Gastrocnemius medialis (tissue), 4 donors: Measurements from ENCODE around the gene GRXCR2. TPM values are rescaled to one million over a fixed set of nuclear protein-coding genes. Genes with fewer than 3 reads are reported as not detected.

Experiments used
- ATAC-seq, 2 donors: fragments of 150-250 bp; one replicate each; pipeline ENCODE4 v1.9.1; 2016
- DNase-seq, 2 donors: peaks; one replicate each; pipeline ENCODE4 v3.0.0-alpha.2; 2019
- H3K27ac ChIP-seq, 4 donors: fragments of 200-600 bp; sonication (generic); 1 replicate in 1 of 4; 2 replicates in 3 of 4; pipeline ENCODE4 v1.5.1; 2016 to 2018; ENCODE audit warnings: mild to moderate bottlenecking in 2 of 4, moderate library complexity in 1 of 4
- H3K27me3 ChIP-seq, 3 donors: fragments of 200-600 bp; sonication (generic) in 2 of 3; 1 replicate in 1 of 3; 2 replicates in 2 of 3; pipeline versions ENCODE4 v1.5.1 to v1.6.0; 2016 to 2019; ENCODE audit warnings: mild to moderate bottlenecking in 1 of 3, moderate library complexity in 1 of 3
- H3K36me3 ChIP-seq, 2 donors: fragments of 200-600 bp; sonication (generic) in 1 of 2; one replicate each; pipeline ENCODE4 v1.5.1; 2017 to 2018
- H3K4me1 ChIP-seq, 2 donors: fragments of 200-600 bp; sonication (generic) in 1 of 2; one replicate each; pipeline ENCODE4 v1.5.1; 2016 to 2017; ENCODE audit warnings: mild to moderate bottlenecking in 2 of 2
- H3K4me3 ChIP-seq, 4 donors: fragments of 200-600 bp; sonication (generic) in 3 of 4; 1 replicate in 1 of 4; 2 replicates in 3 of 4; pipeline ENCODE4 v1.5.1; 2016 to 2019; ENCODE audit warnings: mild to moderate bottlenecking in 2 of 4
- H3K9me3 ChIP-seq, 3 donors: fragments of 200-600 bp; sonication (generic) in 2 of 3; 1 replicate in 1 of 3; 2 replicates in 2 of 3; pipeline ENCODE4 v1.5.1; 2016 to 2019
- CTCF ChIP-seq, 5 experiments: fragments of 450-650 bp in 3 of 5; fragments of 200-600 bp in 2 of 5; sonication (generic) in 2 of 5; IDR thresholded peaks in 4 of 5; conservative IDR thresholded peaks in 1 of 5; 1 replicate in 4 of 5; 2 replicates in 1 of 5; pipeline ENCODE4 v1.5.1; 2016 to 2019; ENCODE audit warnings: antibody characterized with exemption in 5 of 5, mild to moderate bottlenecking in 3 of 5, moderate library complexity in 3 of 5
- POLR2A ChIP-seq, 2 donors: fragments of 450-650 bp; IDR thresholded peaks; one replicate each; pipeline ENCODE4 v1.6.1; 2017; ENCODE audit warnings: antibody characterized with exemption in 2 of 2, mild to moderate bottlenecking in 2 of 2, moderate library complexity in 2 of 2
- in situ Hi-C, 4 donors: fragments of 200-750 bp; cut with MboI; loops; one replicate each; pipeline versions ENCODE4 v1.15.0 to v1.8.0; 2017; ENCODE audit warnings: low sequenced_read_pairs in 4 of 4
- intact Hi-C: fragments of 100-400 bp; cut with DNase I; formaldehyde crosslinking; loops from one replicate; pipeline ENCODE4 v1.15.1; 2023; ENCODE audit warnings: low total_unique reads
- total RNA-seq, 4 donors: library from RNA; depleted of rRNA; stranded (reverse); fragments of >200 nt; gene quantifications; one replicate each; pipeline versions ENCODE4 v1.1.0 to v1.2.3, GENCODE V29; 2016

Gene GRXCR2
- total RNA-seq, 4 donors from 2014 or later, result not detected

- Histone ChIP-seq H3K36me3 (no peaks in the 10 kb centered on the region), H3K9me3 (no peaks in the 10 kb centered on the region), H3K27ac (no peak overlapping the region), H3K4me3 (no peak overlapping the region), H3K27me3 (no peaks in the 10 kb centered on the region), H3K4me1 (peaks cover 6% of the 10 kb centered on the region in 2 donors)
- in situ Hi-C loops (no loop called here), intact Hi-C loops (no loop called here)
- no peak for TF ChIP-seq CTCF (IDR thresholded peaks at IDR 0.05 in 4 of 5, conservative IDR thresholded peaks at IDR 0.05 in 1 of 5)
- no peak for TF ChIP-seq POLR2A (IDR thresholded peaks at IDR 0.05)
- DNase-seq (no peak), ATAC-seq (no peak)
Observed at GRCh38 chr5:145858959-145859358, 13.9 kb downstream of the GRXCR2 start.

DNA sequence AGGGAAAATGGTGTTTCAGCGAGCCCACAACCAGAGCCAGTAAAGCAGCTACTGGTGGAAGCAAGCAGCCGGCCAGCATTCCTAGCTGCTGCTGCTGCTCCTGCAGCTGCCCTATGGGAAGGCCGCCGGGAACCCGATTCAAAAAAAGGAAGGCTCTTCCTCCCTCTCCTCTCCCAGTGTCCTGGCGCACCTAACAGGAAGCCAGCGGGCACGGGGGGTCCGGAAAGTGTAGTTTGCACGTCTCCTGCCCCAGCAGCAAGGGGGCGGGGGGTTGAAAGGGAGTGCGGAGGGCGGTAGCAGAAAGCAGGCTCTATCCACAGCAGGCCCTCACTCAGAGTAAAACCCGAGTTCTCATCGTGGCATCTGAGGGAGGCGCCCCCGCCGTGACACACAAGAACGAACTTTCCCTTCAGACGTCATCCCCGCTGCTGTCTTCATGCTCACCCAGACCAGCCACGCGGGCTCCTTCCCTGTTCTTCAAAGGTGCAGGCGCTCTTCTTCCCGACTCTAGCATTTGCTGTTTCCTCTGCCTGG lies 16.5 kb downstream of the GRXCR2 start:
- Histone ChIP-seq H3K27ac (peak overlapping the region in 3 of 4 donors; percentile 29 to 49 (median 30)), H3K27me3 (no peaks in the 10 kb centered on the region), H3K9me3 (no peaks in the 10 kb centered on the region), H3K4me3 (peak overlapping the region; percentile 45 to 64 (median 51)), H3K4me1 (peaks cover 6% of the 10 kb centered on the region in 2 donors), H3K36me3 (no peaks in the 10 kb centered on the region)
- intact Hi-C loops, result no loop called here
- TF ChIP-seq POLR2A (IDR thresholded peaks at IDR 0.05) (no peak), CTCF (IDR thresholded peaks at IDR 0.05 in 4 of 5, conservative IDR thresholded peaks at IDR 0.05 in 1 of 5) (peak in 2 of 5 experiments; percentile 21 to 23)
- peak in 1 of 2 donors; percentile 14 for DNase-seq
- ATAC-seq, result peak; percentile 68 to 72
- in situ Hi-C loops, result no loop called here

DNA sequence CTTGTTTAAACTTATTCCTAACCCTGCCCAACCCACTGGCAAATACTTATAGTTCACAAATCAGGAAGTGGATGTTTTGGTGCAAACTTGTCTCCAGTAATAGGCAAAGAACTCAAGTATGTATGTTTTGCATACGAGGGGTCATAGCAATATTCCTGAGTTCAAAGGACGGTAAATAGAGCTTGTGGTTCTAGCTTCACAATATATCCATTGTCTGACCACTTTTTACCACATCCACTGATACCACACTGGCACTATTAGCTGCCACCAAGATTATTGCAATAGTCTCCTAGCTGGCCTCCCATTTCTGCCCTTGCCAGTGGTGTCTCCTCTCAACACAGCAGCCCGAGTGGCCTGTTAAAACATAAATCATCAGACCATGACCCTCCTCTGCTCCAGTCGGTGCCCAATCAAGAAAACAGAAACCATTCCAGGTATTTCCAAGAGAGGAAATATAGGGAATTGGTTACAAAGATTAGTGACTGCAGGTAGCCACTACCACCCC lies 17.0 kb downstream of the GRXCR2 start:
- Histone ChIP-seq H3K27ac (peak overlapping the region in 3 of 4 donors; percentile 29 to 49 (median 30)), H3K9me3 (no peaks in the 10 kb centered on the region), H3K4me1 (peaks cover 6% of the 10 kb centered on the region in 2 donors), H3K4me3 (peak overlapping the region; percentile 45 to 64 (median 51)), H3K27me3 (no peaks in the 10 kb centered on the region), H3K36me3 (no peaks in the 10 kb centered on the region)
- intact Hi-C loops, result no loop called here
- no peak for DNase-seq
- in situ Hi-C loops, result no loop called here
- peak in 1 of 2 donors; percentile 32 for ATAC-seq
- TF ChIP-seq CTCF (IDR thresholded peaks at IDR 0.05 in 4 of 5, conservative IDR thresholded peaks at IDR 0.05 in 1 of 5) (no peak), POLR2A (IDR thresholded peaks at IDR 0.05) (no peak)

GRCh38 chr5:145854651-145855258 lies 18.1 kb downstream of the GRXCR2 start:
- no peak for DNase-seq
- H3K9me3 ChIP-seq, result no peaks in the 10 kb centered on the region
- in situ Hi-C loops (no loop called here), intact Hi-C loops (no loop called here)
- no peak overlapping the region for H3K4me3 ChIP-seq
- TF ChIP-seq CTCF (IDR thresholded peaks at IDR 0.05 in 4 of 5, conservative IDR thresholded peaks at IDR 0.05 in 1 of 5) (no peak), POLR2A (IDR thresholded peaks at IDR 0.05) (no peak)
- no peak for ATAC-seq
- no peaks in the 10 kb centered on the region for H3K27me3 ChIP-seq
- peaks cover 6% of the 10 kb centered on the region in 2 donors for H3K4me1 ChIP-seq
- H3K36me3 ChIP-seq, result no peaks in the 10 kb centered on the region
- H3K27ac ChIP-seq, result no peak overlapping the region
